HepG2 (cell line): ENCODE measurements around the gene CRKL. TPM values are rescaled to one million over a fixed set of nuclear protein-coding genes. Genes with fewer than 3 reads are reported as not detected.

ENCODE experiments used
- CEBPG ChIP-seq: IDR thresholded peaks from 2 replicates; pipeline ENCODE4 v1.6.1; 2016
- CSRNP1 ChIP-seq: sonication (generic); formaldehyde crosslinking; IDR thresholded peaks from 2 replicates; pipeline ENCODE4 v1.8.1; 2023; ENCODE audit warnings: mild to moderate bottlenecking, missing genetic modification reagents
- EED ChIP-seq: sonication (generic); formaldehyde crosslinking; IDR thresholded peaks from 2 replicates; pipeline ENCODE4 v1.5.0; 2020; ENCODE audit warnings: mild to moderate bottlenecking, missing genetic modification reagents
- ELF3 ChIP-seq: IDR thresholded peaks from 2 replicates; pipeline ENCODE4 v1.6.1; 2016; ENCODE audit warnings: missing genetic modification reagents, missing compliant biosample characterization
- FLYWCH1 ChIP-seq: sonication (generic); formaldehyde crosslinking; IDR thresholded peaks from 2 replicates; pipeline ENCODE4 v1.8.1; 2023; ENCODE audit warnings: mild to moderate bottlenecking, missing genetic modification reagents
- FOXK1 ChIP-seq: sonication (generic); formaldehyde crosslinking; IDR thresholded peaks from 2 replicates; pipeline ENCODE4 v1.4.0; 2020; ENCODE audit warnings: low read depth, missing genetic modification reagents, borderline replicate concordance
- JDP2 ChIP-seq: sonication (generic); formaldehyde crosslinking; IDR thresholded peaks from 2 replicates; pipeline ENCODE4 v1.8.1; 2022; ENCODE audit warnings: missing genetic modification reagents, borderline replicate concordance
- MED1 ChIP-seq: sonication (generic); formaldehyde crosslinking; IDR thresholded peaks from 2 replicates; pipeline ENCODE4 v1.4.0; 2020; ENCODE audit warnings: missing genetic modification reagents
- MIER2 ChIP-seq: IDR thresholded peaks from 2 replicates; pipeline ENCODE4 v1.6.1; 2016; ENCODE audit warnings: missing biosample characterization, missing genetic modification reagents
- MIXL1 ChIP-seq: IDR thresholded peaks from 2 replicates; pipeline ENCODE4 v1.6.1; 2016
- NKX3-1 ChIP-seq: sonication (generic); formaldehyde crosslinking; IDR thresholded peaks from 2 replicates; pipeline ENCODE4 v1.5.0; 2020; ENCODE audit warnings: missing genetic modification reagents
- NR2C2 ChIP-seq: sonication (generic); formaldehyde crosslinking; IDR thresholded peaks from 2 replicates; pipeline ENCODE4 v1.4.0; 2020; ENCODE audit warnings: missing genetic modification reagents, mild to moderate bottlenecking, moderate library complexity, borderline replicate concordance
- PRMT3 ChIP-seq: sonication (generic); formaldehyde crosslinking; IDR thresholded peaks from 2 replicates; pipeline ENCODE4 v1.8.1; 2022; ENCODE audit warnings: low read depth, mild to moderate bottlenecking, moderate library complexity, missing genetic modification reagents, borderline replicate concordance
- RARA ChIP-seq: IDR thresholded peaks from 2 replicates; pipeline ENCODE4 v1.6.1; 2016; ENCODE audit warnings: missing genetic modification reagents, missing compliant biosample characterization
- RBM22 ChIP-seq: fragments of 200-400 bp; formaldehyde crosslinking; optimal IDR thresholded peaks from 2 replicates; pipeline ENCODE3; 2017; ENCODE audit warnings: mild to moderate bottlenecking, low read length, moderate library complexity
- RXRB ChIP-seq: IDR thresholded peaks from 2 replicates; pipeline ENCODE4 v1.6.1; 2016; ENCODE audit warnings: borderline replicate concordance, missing genetic modification reagents, missing compliant biosample characterization
- SRY ChIP-seq: sonication (generic); formaldehyde crosslinking; IDR thresholded peaks from 2 replicates; pipeline ENCODE4 v1.8.0; 2022; ENCODE audit warnings: mild to moderate bottlenecking, missing genetic modification reagents
- TRIM22 ChIP-seq: fragments of 450-650 bp; IDR thresholded peaks from 2 replicates; pipeline ENCODE4 v1.6.1; 2017
- ZBTB38 ChIP-seq: sonication (generic); formaldehyde crosslinking; IDR thresholded peaks from 2 replicates; pipeline ENCODE4 v1.5.1; 2020; ENCODE audit warnings: mild to moderate bottlenecking, missing genetic modification reagents
- ZC3H4 ChIP-seq: sonication (generic); formaldehyde crosslinking; IDR thresholded peaks from 2 replicates; pipeline ENCODE4 v1.4.0; 2020; ENCODE audit warnings: missing genetic modification reagents, borderline replicate concordance
- ZNF180 ChIP-seq: sonication (generic); formaldehyde crosslinking; IDR thresholded peaks from 2 replicates; pipeline ENCODE4 v1.4.0; 2020; ENCODE audit warnings: low read depth, missing genetic modification reagents, borderline replicate concordance
- ZNF224 ChIP-seq: sonication (generic); formaldehyde crosslinking; IDR thresholded peaks from 2 replicates; pipeline ENCODE4 v1.5.0; 2020; ENCODE audit warnings: mild to moderate bottlenecking, missing genetic modification reagents
- ZNF564 ChIP-seq: sonication (generic); formaldehyde crosslinking; IDR thresholded peaks from 2 replicates; pipeline ENCODE4 v1.8.1; 2023; ENCODE audit warnings: mild to moderate bottlenecking, missing genetic modification reagents
- ZNF629 ChIP-seq: sonication (generic); formaldehyde crosslinking; conservative IDR thresholded peaks from 2 replicates; pipeline ENCODE4 v1.5.0; 2020; ENCODE audit warnings: missing genetic modification reagents
- ZNF713 ChIP-seq: sonication (generic); formaldehyde crosslinking; IDR thresholded peaks from 2 replicates; pipeline ENCODE4 v1.4.0; 2020; ENCODE audit warnings: mild to moderate bottlenecking, missing genetic modification reagents
- ZNF770 ChIP-seq: sonication (generic); formaldehyde crosslinking; IDR thresholded peaks from 2 replicates; pipeline ENCODE4 v1.5.0; 2020; ENCODE audit warnings: mild to moderate bottlenecking, missing genetic modification reagents
- polyA plus RNA-seq, 8 experiments: library from polyadenylated mRNA; depleted of rRNA in 3 of 8; stranded (reverse) in 7 of 8; unstranded in 1 of 8; fragments of >200 nt; fragmentation: Illumina TruSeq in 4 of 8; extraction: Trizol in 4 of 8; gene quantifications; 2 replicates each; pipeline versions ENCODE4 v1.2.1 to v1.2.3, GENCODE V29; 2011 to 2016; ENCODE audit warnings: low read depth in 4 of 8, missing spikeins in 1 of 8, mixed read lengths in 1 of 8; ENCODE audit not compliant: insufficient read depth in 1 of 8
- total RNA-seq, 5 experiments: library from RNA; depleted of rRNA; stranded (reverse); fragments of >200 nt; fragmentation: Illumina TruSeq; extraction: Trizol; gene quantifications; 2 replicates each; pipeline ENCODE4 v1.2.3, GENCODE V29; 2016; ENCODE audit warnings: low read depth in 1 of 5

CRKL gene
- total and polyA plus RNA-seq, 2 of the 13 experiments (the other 11 are each of a cell fraction or from before 2014, with no cell fraction given): 37.4 to 60.6 TPM

GRCh38 chr22:20979940-20980453, 62.8 kb downstream of the CRKL start (continued):
- TF ChIP-seq CSRNP1 (CRISPR knock-in tag) (0 out of 2 replicates have a peak, but pooled peaks have one; percentile 50), ZNF224 (CRISPR knock-in tag) (no peak), EED (CRISPR knock-in tag) (no peak), FOXK1 (no peak), PRMT3 (CRISPR knock-in tag) (no peak), ZNF713 (CRISPR knock-in tag) (no peak), RXRB (CRISPR knock-in tag) (peak; percentile 70), MIER2 (CRISPR knock-in tag) (no peak), RBM22 (peak; percentile 47), CEBPG (peak; percentile 13; the same call in 1 of the 2 replicates), ELF3 (peak; percentile 77), ZNF770 (CRISPR knock-in tag) (no peak), ZNF629 (CRISPR knock-in tag) (no peak; the same call in 1 of the 2 replicates), ZC3H4 (CRISPR knock-in tag) (no peak), ZNF564 (no peak), JDP2 (CRISPR knock-in tag) (no peak), MED1 (CRISPR knock-in tag) (peak; percentile 80), NKX3-1 (CRISPR knock-in tag) (no peak), ZNF180 (CRISPR knock-in tag) (no peak), RARA (CRISPR knock-in tag) (peak; percentile 76), FLYWCH1 (CRISPR knock-in tag) (no peak), NR2C2 (CRISPR knock-in tag) (peak; percentile 66), SRY (CRISPR knock-in tag) (no peak), TRIM22 (no peak), MIXL1 (CRISPR knock-in tag) (0 out of 2 replicates have a peak, but pooled peaks have one; percentile 27), ZBTB38 (0 out of 2 replicates have a peak, but pooled peaks have one; percentile 36)
